Natural killer cell (primary cell): ENCODE results near the gene MAGEB10. TPM values are rescaled to one million over a fixed set of nuclear protein-coding genes. Genes with fewer than 3 reads are reported as not detected.
"Not testable (repeated sequence)": the region's sequence is repeated elsewhere in the genome, so short reads cannot be mapped to it uniquely, and the experiment has no call there.

Experiments used
- ATAC-seq, 3 donors: fragments of 150-1000 bp in 2 of 3; fragments of 200-7000 bp in 1 of 3; cut with Tn5 transposase; 1 replicate in 1 of 3; 2 replicates in 2 of 3; pipeline ENCODE4 v1.10.0; 2021; ENCODE audit warnings: mild to moderate bottlenecking in 2 of 3, moderate library complexity in 2 of 3
- DNase-seq, 2 donors: peaks; one replicate each; pipeline versions ENCODE4 v3.0.0 to v3.0.0-alpha.2; 2013 to 2021; ENCODE audit warnings: mixed read lengths in 1 of 2
- H3K27ac ChIP-seq: one replicate; pipeline ENCODE4 v1.5.1; 2013; ENCODE audit warnings: mild to moderate bottlenecking, low read length
- H3K27me3 ChIP-seq: one replicate; pipeline ENCODE4 v1.6.1; 2013; ENCODE audit warnings: low read length; ENCODE audit not compliant: control insufficient read depth, insufficient read depth
- H3K36me3 ChIP-seq: one replicate; pipeline ENCODE4 v1.6.1; 2013; ENCODE audit warnings: low read length; ENCODE audit not compliant: control insufficient read depth, insufficient read depth
- H3K4me1 ChIP-seq: one replicate; pipeline ENCODE4 v1.6.1; 2013; ENCODE audit warnings: low read length; ENCODE audit not compliant: control insufficient read depth, insufficient read depth
- H3K4me3 ChIP-seq: one replicate; pipeline ENCODE4 v1.5.1; 2013; ENCODE audit warnings: low read length
- H3K9me3 ChIP-seq: one replicate; pipeline ENCODE4 v1.6.1; 2013; ENCODE audit warnings: low read length; ENCODE audit not compliant: control insufficient read depth, insufficient read depth
- H3K27ac Mint-ChIP-seq, 2 donors: one replicate each; pipeline ENCODE4 v1.8.0; 2022; ENCODE audit warnings: mild to moderate bottlenecking in 2 of 2, mixed read lengths in 2 of 2, moderate library complexity in 1 of 2
- H3K27me3 Mint-ChIP-seq, 2 donors: one replicate each; pipeline ENCODE4 v1.8.0; 2022; ENCODE audit warnings: low read depth in 2 of 2, mixed read lengths in 2 of 2
- H3K36me3 Mint-ChIP-seq: one replicate; pipeline ENCODE4 v1.8.0; 2022; ENCODE audit warnings: mixed read lengths
- H3K4me1 Mint-ChIP-seq, 2 donors: one replicate each; pipeline ENCODE4 v1.8.0; 2022; ENCODE audit warnings: mixed read lengths in 2 of 2
- H3K4me3 Mint-ChIP-seq: one replicate; pipeline ENCODE4 v1.8.0; 2022; ENCODE audit warnings: mild to moderate bottlenecking, moderate library complexity, mixed read lengths
- H3K9me3 Mint-ChIP-seq, 2 donors: one replicate each; pipeline ENCODE4 v1.8.0; 2022; ENCODE audit warnings: mixed read lengths in 2 of 2
- WGBS: methylation state at CpG from one replicate; pipeline ENCODE4 v1.1.7; 2013; ENCODE audit warnings: missing lambda C conversion rate; ENCODE audit not compliant: insufficient coverage; 5-methylcytosine and 5-hydroxymethylcytosine counted together
- intact Hi-C: fragments of 100-400 bp; cut with micrococcal nuclease; formaldehyde crosslinking; loops from one replicate; pipeline ENCODE4 v1.14.2; 2022
- total RNA-seq, 4 donors: library from RNA; stranded (reverse); fragments of 120-200 nt in 1 of 4; gene quantifications; one replicate each; pipeline versions ENCODE4 v1.2.3 to v1.2.4, GENCODE V29; 2013 to 2022
- TF ChIP-seq, protein P1 (sequence below): fragments of 200-600 bp; IDR thresholded peaks from one replicate; pipeline ENCODE4 v1.8.0; 2022; ENCODE audit warnings: antibody characterized with exemption

MAGEB10 gene
- total RNA-seq, 3 donors from 2014 or later (not counting 1 experiment from before 2014, with no cell fraction given): not detected

- H3K36me3 ChIP-seq: no peaks in the 10 kb centered on the region
- H3K27ac Mint-ChIP-seq: no peak overlapping the region
- H3K27me3 ChIP-seq: no peaks in the 10 kb centered on the region
These were observed 11.0 kb upstream of the MAGEB10 start for GRCh38 chrX:27796640-27797257.

GRCh38 chrX:27797575-27797974 is 10.2 kb upstream of the MAGEB10 start:
- H3K4me1 Mint-ChIP-seq: no peaks in the 10 kb centered on the region

More at GRCh38 chrX:27796640-27797257, 11.0 kb upstream of the MAGEB10 start:
- intact Hi-C loops: no loop called here
- no peaks in the 10 kb centered on the region for H3K36me3 Mint-ChIP-seq
- ATAC-seq (no peak), DNase-seq (no peak)
- H3K9me3 Mint-ChIP-seq: no peaks in the 10 kb centered on the region
- H3K4me3 Mint-ChIP-seq: no peak overlapping the region
- TF ChIP-seq, protein P1, sequence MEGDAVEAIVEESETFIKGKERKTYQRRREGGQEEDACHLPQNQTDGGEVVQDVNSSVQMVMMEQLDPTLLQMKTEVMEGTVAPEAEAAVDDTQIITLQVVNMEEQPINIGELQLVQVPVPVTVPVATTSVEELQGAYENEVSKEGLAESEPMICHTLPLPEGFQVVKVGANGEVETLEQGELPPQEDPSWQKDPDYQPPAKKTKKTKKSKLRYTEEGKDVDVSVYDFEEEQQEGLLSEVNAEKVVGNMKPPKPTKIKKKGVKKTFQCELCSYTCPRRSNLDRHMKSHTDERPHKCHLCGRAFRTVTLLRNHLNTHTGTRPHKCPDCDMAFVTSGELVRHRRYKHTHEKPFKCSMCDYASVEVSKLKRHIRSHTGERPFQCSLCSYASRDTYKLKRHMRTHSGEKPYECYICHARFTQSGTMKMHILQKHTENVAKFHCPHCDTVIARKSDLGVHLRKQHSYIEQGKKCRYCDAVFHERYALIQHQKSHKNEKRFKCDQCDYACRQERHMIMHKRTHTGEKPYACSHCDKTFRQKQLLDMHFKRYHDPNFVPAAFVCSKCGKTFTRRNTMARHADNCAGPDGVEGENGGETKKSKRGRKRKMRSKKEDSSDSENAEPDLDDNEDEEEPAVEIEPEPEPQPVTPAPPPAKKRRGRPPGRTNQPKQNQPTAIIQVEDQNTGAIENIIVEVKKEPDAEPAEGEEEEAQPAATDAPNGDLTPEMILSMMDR: no peak
- no CpG with 5 or more reads among the region's 6 CpGs for WGBS
- H3K27ac ChIP-seq: no peak overlapping the region
- H3K27me3 Mint-ChIP-seq: no peaks in the 10 kb centered on the region
- no peaks in the 10 kb centered on the region for H3K4me1 ChIP-seq
- no peak overlapping the region for H3K4me3 ChIP-seq
- H3K9me3 ChIP-seq: no peaks in the 10 kb centered on the region
- H3K4me1 Mint-ChIP-seq: no peaks in the 10 kb centered on the region

GRCh38 chrX:27808226-27808625 is 436 bp downstream of the MAGEB10 start:
- Mint-ChIP-seq H3K4me3 (no peak overlapping the region), H3K36me3 (no peaks in the 10 kb centered on the region), H3K4me1 (no peaks in the 10 kb centered on the region), H3K27me3 (no peaks in the 10 kb centered on the region), H3K9me3 (peaks cover 3 to 4% of the 10 kb centered on the region in 2 donors), H3K27ac (no peak overlapping the region)
- WGBS: 95% methylated on average over 13 of the region's 14 CpGs
- Histone ChIP-seq H3K9me3 (no peaks in the 10 kb centered on the region), H3K27ac (no peak overlapping the region), H3K36me3 (no peaks in the 10 kb centered on the region), H3K4me3 (no peak overlapping the region), H3K4me1 (no peaks in the 10 kb centered on the region), H3K27me3 (no peaks in the 10 kb centered on the region)
- intact Hi-C loops: no loop called here
- no peak for ATAC-seq
- no peak for DNase-seq
- TF ChIP-seq, protein P1: no peak

More at GRCh38 chrX:27797575-27797974, 10.2 kb upstream of the MAGEB10 start:
- Mint-ChIP-seq H3K9me3 (no peaks in the 10 kb centered on the region), H3K27ac (no peak overlapping the region), H3K4me3 (no peak overlapping the region), H3K27me3 (no peaks in the 10 kb centered on the region), H3K36me3 (no peaks in the 10 kb centered on the region)
- WGBS: no CpG with 5 or more reads among the region's 1 CpG
- Histone ChIP-seq H3K9me3 (no peaks in the 10 kb centered on the region), H3K27me3 (no peaks in the 10 kb centered on the region), H3K4me3 (no peak overlapping the region), H3K4me1 (no peaks in the 10 kb centered on the region), H3K27ac (no peak overlapping the region), H3K36me3 (no peaks in the 10 kb centered on the region)
- TF ChIP-seq, protein P1: no peak
- DNase-seq (no peak), ATAC-seq (no peak)
- intact Hi-C loops: no loop called here

DNA sequence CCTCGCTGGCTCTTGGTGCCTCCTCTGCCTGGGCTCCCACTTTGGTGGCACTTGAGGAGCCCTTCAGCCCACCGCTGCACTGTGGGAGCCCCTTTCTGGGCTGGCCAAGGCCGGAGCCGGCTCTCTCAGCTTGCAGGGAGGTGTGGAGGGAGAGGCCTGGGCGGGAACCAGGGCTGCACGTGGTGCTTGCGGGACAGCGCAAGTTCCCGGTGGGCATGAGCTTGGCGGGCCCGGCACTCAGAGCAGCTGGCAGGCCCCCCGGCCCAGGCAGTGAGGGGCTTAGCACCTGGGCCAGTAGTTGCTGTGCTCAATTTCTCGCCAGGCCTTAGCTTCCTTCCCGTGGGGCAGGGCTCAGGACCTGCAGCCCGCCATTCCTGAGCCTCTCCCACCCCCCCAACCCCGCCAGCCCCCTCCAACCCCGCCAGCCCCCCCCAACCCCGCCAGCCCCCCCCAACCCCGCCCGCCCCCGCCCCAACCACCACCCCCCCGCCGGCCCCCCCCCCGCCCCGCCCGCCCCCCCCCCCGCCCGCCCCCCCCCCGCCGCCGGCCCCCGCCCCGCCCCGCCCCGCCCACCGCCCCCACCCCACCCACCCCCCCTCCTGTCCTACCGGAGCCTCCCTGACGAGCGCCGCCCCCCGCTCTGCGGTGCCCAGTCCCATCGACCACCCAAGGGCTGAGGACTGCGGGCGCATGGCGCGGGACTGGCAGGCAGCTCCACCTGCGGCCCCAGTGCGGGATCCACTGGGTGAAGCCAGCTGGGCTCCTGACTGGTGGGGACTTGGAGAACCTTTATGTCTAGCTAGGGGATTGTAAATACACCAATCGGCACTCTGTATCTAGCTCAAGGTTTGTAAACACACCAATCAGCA is 1.4 kb downstream of the MAGEB10 start:
- WGBS: 97% methylated on average over 10 of the region's 50 CpGs
- H3K27ac ChIP-seq, H3K4me3 ChIP-seq, H3K36me3 Mint-ChIP-seq, H3K27ac Mint-ChIP-seq, H3K9me3 Mint-ChIP-seq, H3K4me3 Mint-ChIP-seq, intact Hi-C loops, H3K27me3 ChIP-seq, H3K27me3 Mint-ChIP-seq, H3K4me1 Mint-ChIP-seq, DNase-seq, ATAC-seq, H3K4me1 ChIP-seq, H3K9me3 ChIP-seq, H3K36me3 ChIP-seq: not testable (repeated sequence)
